GM18873 (cell line): ENCODE data around the gene NF2.

ENCODE experiments used
- ATAC-seq: cut with Tn5 transposase; IDR thresholded peaks from one replicate; pipeline ENCODE4 v1.9.1; 2021; ENCODE audit warnings: mild to moderate bottlenecking, moderate library complexity, moderate number of reproducible peaks; ENCODE audit not compliant: unreplicated experiment, low FRiP score

NF2 gene

GRCh38 chr22:29660021-29660420 is 56.6 kb downstream of the NF2 start:
- ATAC-seq: no peak

DNA sequence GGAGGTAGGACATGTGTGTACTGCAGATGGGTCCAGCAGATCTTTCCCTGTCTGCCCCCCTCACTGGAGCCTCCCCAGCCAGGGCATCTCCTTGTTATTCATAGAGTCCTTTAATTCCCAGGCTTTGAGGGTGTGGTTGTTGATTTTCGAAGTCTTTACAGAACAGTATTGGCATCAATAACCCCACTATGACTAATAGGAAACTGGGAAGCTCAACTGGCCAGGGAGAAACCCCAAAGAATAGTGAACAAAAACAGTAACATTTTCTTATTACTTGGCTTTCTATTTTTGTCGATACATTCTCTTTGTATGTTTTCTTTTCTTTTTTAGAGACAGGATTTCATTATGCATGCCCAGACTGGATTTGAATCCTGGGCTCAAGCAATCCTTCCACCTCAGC is 57.9 kb downstream of the NF2 start:
- no peak for ATAC-seq

GRCh38 chr22:29663180-29663821 is 59.9 kb downstream of the NF2 start:
- no peak for ATAC-seq

- ATAC-seq: no peak
Measured at GRCh38 chr22:29665486-29665885, 62.1 kb downstream of the NF2 start.

- ATAC-seq: no peak
Measured at GRCh38 chr22:29668673-29669072, 65.2 kb downstream of the NF2 start.

DNA sequence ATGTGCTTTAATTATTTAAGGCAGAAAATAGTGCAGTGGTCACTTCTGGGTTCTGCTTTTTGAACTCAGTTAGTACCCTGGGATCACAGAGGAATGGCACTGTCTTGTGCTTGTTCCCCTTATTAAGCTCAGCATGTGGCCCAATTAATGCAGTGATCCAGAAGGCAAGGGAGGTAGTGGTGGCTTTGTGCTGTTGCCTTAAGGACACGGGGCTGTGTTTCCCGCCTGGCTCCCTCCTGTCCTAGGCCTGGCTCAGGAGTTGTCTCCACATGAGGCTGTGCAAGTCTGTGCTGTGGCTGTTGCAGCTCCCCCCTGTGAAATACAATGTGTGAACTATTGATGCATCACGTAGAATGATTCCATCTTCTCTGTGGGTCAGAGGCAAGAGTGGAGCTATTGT is 67.2 kb downstream of the NF2 start:
- ATAC-seq: no peak

- ATAC-seq: no peak
Measured at GRCh38 chr22:29673361-29674066, 70.1 kb downstream of the NF2 start.

DNA sequence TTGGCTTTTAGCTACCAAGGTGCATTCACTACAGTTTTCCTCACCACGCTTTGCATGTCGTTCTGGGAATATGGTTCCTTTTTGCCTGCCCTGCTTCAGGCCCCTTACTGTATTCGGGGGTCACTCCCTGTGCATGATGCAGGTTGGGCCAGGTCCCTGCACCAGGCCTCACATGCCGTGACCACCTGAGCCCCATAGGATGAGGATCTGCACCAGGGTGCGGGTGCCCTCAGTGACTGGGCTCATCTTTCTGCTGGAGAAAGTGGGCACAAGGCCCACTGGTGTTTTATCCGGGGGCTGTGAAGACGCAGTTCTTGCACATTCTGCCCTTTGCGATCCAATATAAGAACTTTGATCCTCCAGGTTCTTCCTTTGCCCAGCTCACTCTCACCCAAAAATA is 70.7 kb downstream of the NF2 start:
- ATAC-seq: no peak

DNA sequence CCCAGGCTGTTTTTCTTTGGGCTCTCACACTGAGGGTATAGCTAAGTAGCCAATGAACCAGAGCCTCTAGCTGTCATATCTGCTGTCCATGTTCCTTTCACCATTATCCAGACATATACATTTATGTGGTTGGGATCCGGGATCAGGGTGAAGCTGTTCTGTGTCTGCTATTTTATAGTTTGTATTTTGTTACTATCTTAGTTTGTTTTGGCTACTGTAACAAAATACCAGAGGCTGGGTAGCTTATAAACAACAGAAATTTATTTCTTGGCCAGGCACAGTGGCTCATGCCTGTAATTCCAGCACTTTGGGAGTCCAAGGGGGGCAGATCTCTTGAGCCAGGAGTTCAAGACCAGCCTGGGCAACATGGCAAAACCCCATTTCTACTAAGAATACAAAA is 75.9 kb downstream of the NF2 start:
- no peak for ATAC-seq

DNA sequence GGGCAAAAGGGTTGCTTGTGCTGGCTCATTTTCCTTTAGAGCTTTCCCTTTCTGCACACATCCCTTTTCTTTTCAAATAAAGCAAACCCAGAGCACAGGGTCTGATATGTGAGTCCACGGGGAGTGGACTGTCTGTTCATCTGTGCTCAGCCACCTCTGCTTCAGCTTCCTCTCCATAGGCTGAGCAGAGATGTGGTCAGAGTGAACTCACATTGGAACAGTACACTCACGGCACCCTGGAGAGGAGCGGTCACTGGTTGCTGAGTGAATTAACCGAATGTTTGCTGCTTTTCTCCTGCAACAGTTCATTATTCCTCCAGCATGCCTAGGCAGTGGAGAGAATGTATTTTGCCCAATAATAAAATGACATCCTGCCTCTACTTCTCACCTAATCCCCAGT is 80.1 kb downstream of the NF2 start:
- no peak for ATAC-seq

DNA sequence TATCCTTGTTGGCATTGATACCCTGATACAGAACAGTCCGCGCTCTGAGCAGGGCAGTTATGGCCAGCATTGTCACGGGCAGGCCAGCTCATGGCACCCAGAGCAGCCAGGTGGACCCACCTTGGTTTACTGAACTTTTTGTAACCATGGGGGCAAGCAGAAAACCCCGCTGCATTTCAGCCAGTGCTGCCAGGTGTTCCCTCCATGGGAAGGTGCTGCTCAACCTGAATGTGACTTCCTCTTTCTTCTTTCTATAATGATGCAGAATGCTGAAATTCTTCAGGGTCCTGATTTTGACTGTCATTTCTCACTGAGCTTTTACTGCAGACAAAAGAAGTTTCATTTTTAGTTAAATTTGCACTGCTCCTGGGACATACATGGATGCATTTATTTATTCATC is 80.8 kb downstream of the NF2 start:
- no peak for ATAC-seq

GRCh38 chr22:29689206-29689879 is 85.9 kb downstream of the NF2 start:
- ATAC-seq: no peak

GRCh38 chr22:29689880-29690213 is 86.4 kb downstream of the NF2 start:
- no peak for ATAC-seq

- no peak for ATAC-seq
Measured at GRCh38 chr22:29690476-29690875, 87.0 kb downstream of the NF2 start.

- ATAC-seq: no peak
Measured at GRCh38 chr22:29691636-29692326, 88.3 kb downstream of the NF2 start.

DNA sequence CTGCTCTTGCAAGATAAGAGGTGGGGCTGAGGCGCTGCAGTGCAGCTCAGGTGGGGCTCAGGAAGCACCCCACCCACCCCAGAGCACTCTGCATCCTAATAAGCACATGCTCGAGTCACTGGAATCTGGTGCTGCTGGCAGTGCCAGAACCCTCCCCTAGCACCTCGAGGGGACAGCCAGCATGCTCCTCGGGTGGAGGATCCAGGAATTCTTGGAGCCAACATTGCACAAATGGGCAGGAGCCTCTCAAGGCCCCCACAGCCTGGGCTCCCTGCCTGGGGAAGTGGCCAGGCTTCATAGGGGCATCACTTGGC is 88.9 kb downstream of the NF2 start:
- no peak for ATAC-seq

DNA sequence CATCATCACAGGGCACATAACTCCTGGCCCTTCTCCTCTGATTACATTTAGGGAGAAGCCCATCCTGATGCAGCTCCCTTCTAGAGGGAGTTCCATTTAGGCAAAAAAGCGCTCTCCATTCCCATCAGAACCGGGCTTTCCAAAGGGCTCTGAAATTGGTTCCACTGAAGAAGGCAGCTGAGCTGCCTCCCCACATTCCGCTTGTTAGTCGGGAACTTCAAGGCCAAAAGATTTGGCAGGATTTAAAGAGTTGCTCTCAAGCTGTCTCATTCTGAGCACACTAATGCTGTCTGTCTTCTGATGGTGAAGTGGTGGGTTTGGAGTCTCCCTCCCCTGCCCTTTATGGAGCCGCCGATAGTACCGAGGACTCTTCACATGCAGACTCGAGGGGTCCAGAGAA is 89.7 kb downstream of the NF2 start:
- no peak for ATAC-seq

GRCh38 chr22:29693671-29694070 is 90.2 kb downstream of the NF2 start:
- no peak for ATAC-seq

DNA sequence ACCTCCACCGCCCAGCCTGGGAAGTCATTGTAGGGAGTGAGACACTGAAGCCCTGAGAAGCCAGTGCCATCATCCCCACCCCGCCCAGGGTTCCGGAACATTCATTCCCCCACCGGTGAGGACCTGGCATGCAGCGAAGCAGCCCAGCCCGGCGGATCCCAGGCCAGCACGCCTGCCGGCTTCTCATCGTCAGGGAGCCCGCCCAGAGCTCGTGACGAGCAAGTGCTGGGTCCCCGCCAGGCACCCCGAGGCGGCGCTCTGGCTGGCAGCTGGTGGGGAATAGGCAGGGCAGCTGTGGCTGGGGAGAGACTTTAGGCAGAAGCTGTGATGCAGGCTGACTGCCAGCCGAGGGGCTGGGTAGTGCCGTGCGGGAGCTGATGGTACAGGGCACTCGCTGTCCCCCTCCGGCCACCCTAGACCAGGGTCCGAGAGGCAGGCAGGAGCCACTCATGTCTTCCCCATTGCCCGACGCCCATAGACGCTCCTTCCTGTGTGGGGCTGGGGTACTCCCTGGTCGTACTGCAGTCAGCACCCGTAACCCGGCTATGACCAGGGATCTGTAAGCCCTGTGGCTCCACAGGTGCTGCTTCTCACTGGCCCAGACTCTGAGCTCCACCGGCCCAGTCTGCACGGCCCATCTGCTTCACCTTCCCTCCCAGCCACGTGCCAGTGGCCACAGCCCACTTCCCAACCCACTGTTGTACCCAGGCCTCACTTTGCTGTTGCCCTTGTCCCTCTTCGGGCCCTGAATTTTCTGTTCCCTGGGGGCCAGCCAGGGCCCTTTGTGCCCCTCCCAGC is 91.9 kb downstream of the NF2 start:
- ATAC-seq: no peak

DNA sequence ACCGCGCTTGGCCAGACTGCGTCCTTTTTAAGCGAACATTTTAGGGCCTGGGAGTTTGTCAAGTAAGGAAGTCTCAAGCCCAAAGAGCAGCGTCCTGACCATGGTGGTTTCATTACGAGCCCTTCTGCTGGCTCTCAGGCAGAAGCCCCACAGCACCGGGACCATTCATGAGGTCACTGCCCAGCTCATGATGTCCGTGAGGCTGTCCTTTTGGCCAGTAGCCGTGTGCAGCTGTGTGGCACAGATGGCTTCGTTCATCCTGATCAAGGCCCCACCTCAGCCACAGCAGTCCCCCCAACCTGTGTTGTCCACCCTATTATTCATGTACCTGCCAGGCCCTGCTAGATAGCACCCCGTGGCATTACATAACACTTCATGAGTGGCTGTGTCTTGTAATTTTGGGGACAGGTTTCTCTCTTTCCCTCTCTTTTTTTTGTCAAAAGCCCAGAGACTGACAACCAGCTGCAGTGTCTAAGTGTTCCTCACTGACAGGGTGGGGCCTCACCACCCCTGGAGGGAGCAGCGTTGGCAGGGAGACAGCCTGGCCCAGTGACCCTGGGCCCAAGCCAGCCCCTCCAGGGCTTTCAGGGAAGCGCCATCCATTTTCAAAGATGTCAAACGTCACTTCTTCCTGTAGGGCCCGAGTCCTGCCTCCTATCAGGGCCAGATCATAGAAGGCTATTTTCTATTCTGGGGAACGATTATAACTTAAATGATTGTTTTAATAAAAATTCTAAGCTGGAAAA is 94.6 kb downstream of the NF2 start:
- no peak for ATAC-seq
